Testis (tissue), 2 donors: ENCODE measurements around the gene SPPL2A.

Experiments used
- CTCF ChIP-seq, 3 experiments: fragments of 450-650 bp in 2 of 3; fragments of 200-600 bp in 1 of 3; sonication (generic) in 1 of 3; IDR thresholded peaks; one replicate each; pipeline ENCODE4 v1.5.1; 2016 to 2019; ENCODE audit warnings: antibody characterized with exemption in 3 of 3, mild to moderate bottlenecking in 2 of 3, moderate library complexity in 1 of 3
- POLR2A ChIP-seq: fragments of 450-650 bp; IDR thresholded peaks from one replicate; pipeline ENCODE4 v1.6.1; 2017; ENCODE audit warnings: antibody characterized with exemption, mild to moderate bottlenecking, moderate library complexity

- no peak for TF ChIP-seq CTCF (IDR thresholded peaks at IDR 0.05)
- no peak for TF ChIP-seq POLR2A
Observed at GRCh38 chr15:50791486-50791885, 26.0 kb upstream of the SPPL2A start.
